Peyer's patch (tissue), 4 donors: ENCODE results near the gene ITPR1. TPM values are rescaled to one million over a fixed set of nuclear protein-coding genes. Genes with fewer than 3 reads are reported as not detected.

Experiments
- DNase-seq, 3 donors: peaks; one replicate each; pipeline ENCODE4 v3.0.0-alpha.2; 2017 to 2019
- H3K27ac ChIP-seq, 4 donors: fragments of 200-600 bp; sonication (generic); one replicate each; pipeline ENCODE4 v1.5.1; 2016 to 2019
- H3K27me3 ChIP-seq, 2 donors: fragments of 200-600 bp; sonication (generic); one replicate each; pipeline ENCODE4 v1.5.1; 2019
- H3K36me3 ChIP-seq, 3 donors: fragments of 200-600 bp; sonication (generic); one replicate each; pipeline ENCODE4 v1.5.1; 2016 to 2019
- H3K4me1 ChIP-seq, 4 donors: fragments of 200-600 bp; sonication (generic); one replicate each; pipeline ENCODE4 v1.5.1; 2016 to 2019
- H3K4me3 ChIP-seq, 4 donors: fragments of 200-600 bp; sonication (generic); 1 replicate in 3 of 4; 2 replicates in 1 of 4; pipeline ENCODE4 v1.5.1; 2016 to 2019; ENCODE audit warnings: mild to moderate bottlenecking in 1 of 4
- H3K9me3 ChIP-seq, 4 donors: fragments of 200-600 bp; sonication (generic); one replicate each; pipeline ENCODE4 v1.5.1; 2016 to 2019; ENCODE audit warnings: mild to moderate bottlenecking in 1 of 4
- POLR2A ChIP-seq, 2 donors: fragments of 450-650 bp; IDR thresholded peaks; one replicate each; pipeline ENCODE4 v1.5.1; 2017; ENCODE audit warnings: antibody characterized with exemption in 2 of 2, mild to moderate bottlenecking in 2 of 2, moderate library complexity in 2 of 2
- total RNA-seq, 4 donors: library from RNA; depleted of rRNA; stranded (reverse); fragments of >200 nt; gene quantifications; one replicate each; pipeline ENCODE4 v1.1.0, GENCODE V29; 2016
- TF ChIP-seq, protein P1 (sequence below), 6 experiments: fragments of 450-650 bp in 4 of 6; fragments of 200-600 bp in 2 of 6; sonication (generic) in 1 of 6; IDR thresholded peaks; one replicate each; pipeline ENCODE4 v1.5.1; 2017 to 2019; ENCODE audit warnings: antibody characterized with exemption in 6 of 6, mild to moderate bottlenecking in 3 of 6, moderate library complexity in 1 of 6

Gene ITPR1
- total RNA-seq, 4 donors from 2014 or later = 13.3 to 142 (median 22.7) TPM

DNA sequence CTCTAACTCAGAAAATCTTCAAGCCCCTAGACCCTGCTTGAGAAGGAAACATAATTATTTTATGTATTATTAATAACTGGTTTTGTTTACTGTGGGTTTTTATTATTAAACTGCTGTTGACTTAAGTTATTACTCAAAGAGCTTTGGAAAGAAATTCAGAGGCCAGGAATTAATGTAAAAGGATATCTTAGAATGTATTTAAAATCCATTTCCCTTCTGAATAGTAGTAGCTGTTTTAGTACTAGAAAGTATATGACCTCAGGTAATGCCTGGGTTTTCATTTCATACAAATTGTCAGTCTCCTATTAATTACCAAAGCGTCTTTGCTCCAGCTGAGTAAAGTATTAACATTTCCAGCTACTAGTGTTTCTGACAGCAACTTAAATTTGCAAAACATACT is 223.1 kb downstream of the ITPR1 start:
- TF ChIP-seq, protein P1, sequence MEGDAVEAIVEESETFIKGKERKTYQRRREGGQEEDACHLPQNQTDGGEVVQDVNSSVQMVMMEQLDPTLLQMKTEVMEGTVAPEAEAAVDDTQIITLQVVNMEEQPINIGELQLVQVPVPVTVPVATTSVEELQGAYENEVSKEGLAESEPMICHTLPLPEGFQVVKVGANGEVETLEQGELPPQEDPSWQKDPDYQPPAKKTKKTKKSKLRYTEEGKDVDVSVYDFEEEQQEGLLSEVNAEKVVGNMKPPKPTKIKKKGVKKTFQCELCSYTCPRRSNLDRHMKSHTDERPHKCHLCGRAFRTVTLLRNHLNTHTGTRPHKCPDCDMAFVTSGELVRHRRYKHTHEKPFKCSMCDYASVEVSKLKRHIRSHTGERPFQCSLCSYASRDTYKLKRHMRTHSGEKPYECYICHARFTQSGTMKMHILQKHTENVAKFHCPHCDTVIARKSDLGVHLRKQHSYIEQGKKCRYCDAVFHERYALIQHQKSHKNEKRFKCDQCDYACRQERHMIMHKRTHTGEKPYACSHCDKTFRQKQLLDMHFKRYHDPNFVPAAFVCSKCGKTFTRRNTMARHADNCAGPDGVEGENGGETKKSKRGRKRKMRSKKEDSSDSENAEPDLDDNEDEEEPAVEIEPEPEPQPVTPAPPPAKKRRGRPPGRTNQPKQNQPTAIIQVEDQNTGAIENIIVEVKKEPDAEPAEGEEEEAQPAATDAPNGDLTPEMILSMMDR (IDR thresholded peaks at IDR 0.05) = no peak
- TF ChIP-seq POLR2A (IDR thresholded peaks at IDR 0.05) = no peak
- Histone ChIP-seq H3K4me3 (no peak overlapping the region), H3K9me3 (no peaks in the 10 kb centered on the region), H3K4me1 (peaks cover 0 to 38% (median 1%) of the 10 kb centered on the region in 4 donors), H3K27me3 (no peaks in the 10 kb centered on the region), H3K36me3 (peaks cover 0 to 4% (median 0%) of the 10 kb centered on the region in 3 donors), H3K27ac (no peak overlapping the region)
- DNase-seq = no peak

DNA sequence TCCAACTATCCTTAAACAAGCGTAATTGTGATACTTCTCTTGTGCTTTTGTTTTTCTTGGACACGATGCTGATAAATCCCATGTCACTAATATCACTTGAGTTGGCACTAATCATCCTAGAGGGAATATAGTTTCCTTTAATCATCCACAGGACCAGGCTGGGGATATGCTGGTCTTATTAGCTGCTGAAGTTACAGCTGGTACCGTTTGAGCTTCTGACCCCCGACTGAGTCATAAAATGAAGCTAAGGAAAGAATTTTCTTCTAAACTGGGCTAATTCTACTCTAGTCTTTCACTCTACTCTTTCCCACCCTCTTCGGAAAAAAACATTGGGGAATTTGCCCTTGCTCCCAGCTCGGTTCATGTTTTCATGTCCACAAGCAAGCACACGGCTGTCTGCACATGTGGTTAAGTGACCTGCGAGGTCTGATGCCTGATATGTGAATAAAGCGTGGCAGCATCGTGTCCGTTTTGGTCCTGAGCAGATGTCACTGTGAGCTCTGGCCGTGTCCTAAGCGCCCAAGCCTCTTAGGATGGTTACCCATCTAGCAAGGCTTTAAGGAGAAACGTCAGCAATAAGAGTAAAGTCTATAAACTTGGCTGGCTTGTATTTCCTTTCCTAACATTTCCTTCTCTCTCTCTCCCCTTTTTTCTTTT is 223.7 kb downstream of the ITPR1 start:
- Histone ChIP-seq H3K27me3 (no peaks in the 10 kb centered on the region), H3K4me1 (peaks cover 0 to 39% (median 0%) of the 10 kb centered on the region in 4 donors), H3K27ac (peak overlapping the region in 1 of 4 donors; percentile 28), H3K4me3 (no peak overlapping the region), H3K36me3 (peaks cover 0 to 4% (median 0%) of the 10 kb centered on the region in 3 donors), H3K9me3 (no peaks in the 10 kb centered on the region)
- TF ChIP-seq, protein P1 (IDR thresholded peaks at IDR 0.05) = no peak
- no peak for TF ChIP-seq POLR2A (IDR thresholded peaks at IDR 0.05)
- DNase-seq = no peak

DNA sequence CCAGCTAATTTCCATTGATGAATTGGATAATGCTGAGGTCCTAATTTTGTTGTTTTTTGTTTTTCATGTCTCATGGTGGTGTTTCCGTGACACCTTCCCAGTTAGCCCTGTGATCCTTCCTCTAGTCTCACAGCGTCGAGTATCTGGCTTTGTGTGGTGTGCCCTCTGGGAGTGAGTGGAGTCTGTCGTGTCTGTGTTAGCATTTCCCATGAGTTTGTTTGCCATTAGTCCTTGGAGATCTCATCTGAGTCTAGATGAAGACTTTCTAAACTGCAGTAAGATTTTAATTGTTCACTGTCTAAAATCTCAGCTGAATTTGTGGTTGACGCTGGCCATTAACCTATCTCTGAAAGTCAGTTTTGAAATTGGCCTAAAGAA is 224.2 kb downstream of the ITPR1 start:
- TF ChIP-seq POLR2A (IDR thresholded peaks at IDR 0.05) = no peak
- TF ChIP-seq, protein P1 (IDR thresholded peaks at IDR 0.05) = no peak
- no peaks in the 10 kb centered on the region for H3K27me3 ChIP-seq
- H3K9me3 ChIP-seq = no peaks in the 10 kb centered on the region
- no peak overlapping the region for H3K4me3 ChIP-seq
- no peak overlapping the region for H3K27ac ChIP-seq
- peaks cover 0 to 38% (median 0%) of the 10 kb centered on the region in 4 donors for H3K4me1 ChIP-seq
- DNase-seq = no peak
- peaks cover 0 to 1% (median 0%) of the 10 kb centered on the region in 3 donors for H3K36me3 ChIP-seq

DNA sequence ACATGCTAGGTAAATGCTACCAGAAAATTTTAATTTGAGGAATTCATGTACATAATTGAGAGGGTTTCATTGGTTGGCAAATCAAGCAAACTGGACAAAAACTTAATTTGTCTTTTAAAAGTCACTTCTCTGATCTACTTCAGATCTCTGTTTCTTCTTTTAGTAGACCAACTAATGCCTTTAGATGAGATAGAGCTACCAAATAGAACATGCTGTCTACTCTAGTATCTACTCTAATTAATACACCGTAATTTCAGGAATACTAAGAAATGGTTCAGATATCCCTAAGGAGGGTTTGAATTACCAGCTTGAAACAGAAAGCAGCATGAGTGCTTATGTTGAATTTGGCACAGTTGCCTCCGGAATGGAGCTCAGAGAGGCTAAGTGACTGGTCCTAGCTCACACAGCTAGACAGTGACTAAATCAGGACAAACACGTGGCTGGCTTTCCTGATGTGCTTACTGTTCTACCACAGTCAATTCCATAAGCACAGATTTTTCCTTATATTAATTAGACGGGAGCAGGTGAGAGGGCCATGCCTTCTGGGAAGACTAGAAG is 225.1 kb downstream of the ITPR1 start:
- TF ChIP-seq, protein P1 (IDR thresholded peaks at IDR 0.05) = no peak
- Histone ChIP-seq H3K36me3 (no peaks in the 10 kb centered on the region), H3K9me3 (no peaks in the 10 kb centered on the region), H3K4me1 (peaks cover 0 to 38% (median 0%) of the 10 kb centered on the region in 4 donors), H3K27ac (peak overlapping the region; percentile 10 to 79 (median 39)), H3K4me3 (no peak overlapping the region), H3K27me3 (no peaks in the 10 kb centered on the region)
- no peak for DNase-seq

DNA sequence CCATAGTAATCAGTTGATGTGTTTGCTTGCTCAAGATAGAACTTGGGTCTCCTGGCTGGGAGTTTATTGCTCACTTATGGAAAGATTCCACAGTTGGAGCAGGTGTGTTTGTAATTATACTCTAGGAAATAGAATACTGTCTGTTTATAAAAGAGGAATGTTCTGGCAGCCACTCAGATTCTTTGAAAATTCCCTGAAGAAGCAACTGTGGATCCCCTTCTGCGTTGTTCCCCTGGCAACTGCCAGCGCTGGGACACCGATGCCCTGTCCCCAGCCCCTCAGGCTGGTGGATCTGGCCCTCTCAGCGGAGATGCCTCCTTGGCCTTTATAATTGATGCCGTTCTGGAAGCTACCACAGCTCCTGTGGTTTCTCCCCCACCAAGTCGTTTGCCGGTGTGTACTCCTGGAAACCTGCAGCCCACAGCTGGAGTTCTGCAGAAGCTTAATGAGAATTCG is 225.9 kb downstream of the ITPR1 start:
- no peak for TF ChIP-seq POLR2A (IDR thresholded peaks at IDR 0.05)
- TF ChIP-seq, protein P1 (IDR thresholded peaks at IDR 0.05) = no peak

More for the DNA sequence above, 225.9 kb downstream of the ITPR1 start:
- Histone ChIP-seq H3K4me1 (peaks cover 0 to 38% (median 0%) of the 10 kb centered on the region in 4 donors), H3K27me3 (no peaks in the 10 kb centered on the region), H3K27ac (peak overlapping the region in 3 of 4 donors; percentile 19 to 79 (median 61)), H3K36me3 (no peaks in the 10 kb centered on the region), H3K9me3 (no peaks in the 10 kb centered on the region), H3K4me3 (no peak overlapping the region)
- DNase-seq = no peak
